ENCODE measurements around the gene SMPD1. TPM values are rescaled to one million over a fixed set of nuclear protein-coding genes. Genes with fewer than 3 reads are reported as not detected.

The SMPD1 gene
- total and polyA plus RNA-seq, 2 of the 4 experiments (the other 2 are of a cell fraction), result 19.5 to 108 TPM

DNA sequence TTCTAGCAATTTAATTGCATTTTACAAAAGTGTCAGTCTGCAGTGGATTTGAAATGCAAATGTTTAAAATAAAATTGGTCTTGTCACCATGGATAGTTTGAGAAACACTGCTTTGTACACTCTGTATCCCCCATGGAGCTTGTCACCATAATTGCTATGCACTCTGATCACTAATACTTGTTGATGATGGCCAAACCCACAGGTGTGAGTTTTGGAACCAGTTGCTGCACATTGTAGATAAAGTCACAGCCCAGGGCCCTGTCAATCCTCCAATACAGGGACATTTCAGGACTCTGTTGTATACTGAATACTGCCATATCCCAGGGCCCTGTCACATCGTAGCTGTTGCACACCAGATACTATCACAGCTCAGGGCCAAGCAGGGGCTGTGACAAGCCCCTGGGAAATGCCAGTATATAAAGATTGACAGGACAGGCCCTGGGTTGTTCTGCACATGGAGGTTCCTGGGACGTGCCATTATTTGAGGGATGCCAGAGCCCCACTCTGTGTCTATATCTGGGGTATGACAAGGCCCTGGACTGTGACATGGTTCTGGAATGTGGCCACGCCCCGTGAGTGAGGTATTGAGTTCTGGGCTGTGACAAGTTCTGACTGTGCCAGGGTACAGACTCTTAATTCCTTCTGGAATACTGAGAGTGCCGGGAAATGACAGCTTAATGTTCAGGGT, 27.9 kb upstream of the SMPD1 start (continued):
- TF ChIP-seq CEBPB (IDR thresholded peaks at IDR 0.05; ENCODE audit: low read depth, low read length), result no peak
- TF ChIP-seq POLR2A (IDR thresholded peaks at IDR 0.05; ENCODE audit: low read depth, low read length), result no peak

- Histone ChIP-seq H3K18ac (ENCODE audit: low read depth, low read length) (no peak overlapping the region), H2BK120ac (ENCODE audit: low read depth, low read length) (no peak overlapping the region), H3K4me1 (ENCODE audit: control insufficient read depth, insufficient read depth, low read length) (0 out of 2 replicates have a peak, but pooled peaks cover 2% of the 10 kb centered on the region), H2AK9ac (replicated peaks; ENCODE audit: low read depth, low read length, poor library complexity) (no peak overlapping the region), H3K9me1 (ENCODE audit: insufficient read depth, low read length) (no peaks in the 10 kb centered on the region; the same call in 1 of the 2 replicates), H3K14ac (replicated peaks; ENCODE audit: low read depth, low read length) (no peak overlapping the region), H2AFZ (replicated peaks; ENCODE audit: low read length, poor library complexity) (peak overlapping the region; percentile 24), H3K4me3 (ENCODE audit: insufficient read depth, low read depth, low read length) (no peak overlapping the region), H4K5ac (ENCODE audit: low read depth, low read length) (no peak overlapping the region), H3K9me3 (ENCODE audit: control insufficient read depth, insufficient read depth, low read length) (no peaks in the 10 kb centered on the region; the same call in 1 of the 2 replicates), H3K9ac (ENCODE audit: low read depth, low read length) (no peak overlapping the region), H3K4ac (ENCODE audit: low read depth, low read length) (no peak overlapping the region), H2BK15ac (ENCODE audit: low read depth, low read length) (no peak overlapping the region), H3K56ac (ENCODE audit: extremely low read depth, insufficient read depth, low read length) (no peak overlapping the region), H2BK5ac (ENCODE audit: low read depth, low read length, poor library complexity, severe bottlenecking) (no peak overlapping the region), H3K79me1 (ENCODE audit: low read depth in 1 of 2, low read length in 2 of 2) (no peaks in the 10 kb centered on the region), H3K36me3 (ENCODE audit: control insufficient read depth, insufficient read depth, low read length) (no peaks in the 10 kb centered on the region), H3K27ac (ENCODE audit: insufficient read depth, low read length) (no peak overlapping the region), H3K23ac (ENCODE audit: low read depth, low read length) (no peak overlapping the region), H4K91ac (ENCODE audit: insufficient read depth, low read depth, low read length) (no peak overlapping the region), H3K27me3 (ENCODE audit: control insufficient read depth, insufficient read depth, low read length) (peaks cover 3% of the 10 kb centered on the region), H4K20me1 (ENCODE audit: insufficient read depth, low read length) (no peaks in the 10 kb centered on the region), H4K8ac (ENCODE audit: low read depth in 2 of 2, low read length in 2 of 2) (no peak overlapping the region), H3K4me2 (ENCODE audit: low read depth, low read length) (no peak overlapping the region), H2BK20ac (ENCODE audit: low read depth, low read length) (no peak overlapping the region), H2AK5ac (ENCODE audit: low read depth, low read length) (no peak overlapping the region)
- ChIA-PET CTCF (interaction anchor here (0.5 to 3.4 kb wide), 22 partner anchors 10 to 1014 kb away, joined by 3 to 43 read pairs (median 4); partner anchors contain the start of gene CNGA4), POLR2A (ENCODE audit: unreplicated experiment) (interaction anchor here (0.8 kb wide), 1 partner anchor 44 kb away, joined by 6 read pairs; no protein-coding TSS in a partner anchor)
- TF ChIP-seq RCOR1 (IDR thresholded peaks at IDR 0.05; ENCODE audit: insufficient replicate concordance, low read length), result no peak
- no peak for TF ChIP-seq ELK1 (IDR thresholded peaks at IDR 0.05; ENCODE audit: borderline replicate concordance, low read depth, low read length)
- no peak for TF ChIP-seq RFX5 (IDR thresholded peaks at IDR 0.05; ENCODE audit: low read depth, low read length)
- peak; percentile 96 for TF ChIP-seq CTCF (conservative IDR thresholded peaks at IDR 0.05; ENCODE audit: low read depth, low read length)
- no peak for TF ChIP-seq POLR2A (IDR thresholded peaks at IDR 0.05; ENCODE audit: low read depth, low read length)
- no peak for TF ChIP-seq BHLHE40 (IDR thresholded peaks at IDR 0.05; ENCODE audit: low read depth, low read length)
- peak; percentile 80 for TF ChIP-seq SMC3 (IDR thresholded peaks at IDR 0.05; ENCODE audit: low read depth, low read length)
- TF ChIP-seq MAZ (IDR thresholded peaks at IDR 0.05; ENCODE audit: borderline replicate concordance, low read depth, low read length), result peak; percentile 50
- TF ChIP-seq RAD21 (IDR thresholded peaks at IDR 0.05; ENCODE audit: low read length), result peak; percentile 93
- dilution Hi-C loops (cut with HindIII; ENCODE audit: low sequenced_read_pairs, unreplicated experiment) (no loop called here), intact Hi-C loops (cut with micrococcal nuclease) (loop anchor here (1.0 to 10.0 kb wide), 4 partner anchors 340 to 1738 kb away; partner anchors contain the start of gene OR52N2), in situ Hi-C loops (cut with MboI; ENCODE audit: low sequenced_read_pairs) (loop anchor here (25.0 kb wide), 1 partner anchor 676 kb away; the partner anchor contains the start of genes TRIM22 and TRIM5)
- ATAC-seq (ENCODE audit: low read depth) (peak; percentile 99), DNase-seq (peak; percentile 77)
- no CpG with 5 or more reads among the region's 6 CpGs for WGBS, 2 experiments (ENCODE audit: extremely low coverage in 2 of 2, insufficient read length in 1 of 2)
- no TSS peak for BruUV-seq (replicated peaks)
Observed at GRCh38 chr11:6362873-6363678, 27.2 kb upstream of the SMPD1 start.
